HCT116 (cell line): Measurements from ENCODE around the gene SYNGAP1.

Experiments used
- CBX3 ChIP-seq: IDR thresholded peaks from 2 replicates; pipeline ENCODE4 v1.6.1; 2012; ENCODE audit warnings: low read depth
- EZH2 ChIP-seq: fragments of 200-600 bp; sonication (generic); IDR thresholded peaks from 2 replicates; pipeline ENCODE4 v1.6.1; 2017; ENCODE audit warnings: antibody characterized with exemption, mixed run types
- JUND ChIP-seq: IDR thresholded peaks from 2 replicates; pipeline ENCODE4 v1.6.1; 2012
- POLR2A ChIP-seq: IDR thresholded peaks from 2 replicates; pipeline ENCODE4 v1.7.0; 2011; ENCODE audit warnings: borderline replicate concordance; ENCODE audit not compliant: insufficient read depth, insufficient read length; ENCODE audit errors: extremely low read depth
- POLR2AphosphoS5 ChIP-seq: IDR thresholded peaks from 2 replicates; pipeline ENCODE4 v1.6.1; 2011; ENCODE audit warnings: mild to moderate bottlenecking, low read depth, low read length, moderate library complexity
- RAD21 ChIP-seq: IDR thresholded peaks from 2 replicates; pipeline ENCODE4 v1.6.1; 2012; ENCODE audit warnings: low read depth, mild to moderate bottlenecking
- SIN3A ChIP-seq: IDR thresholded peaks from 2 replicates; pipeline ENCODE4 v1.6.1; 2012; ENCODE audit warnings: low read depth
- TF ChIP-seq, protein P1 (sequence below), 3 experiments: fragments of 200-600 bp in 1 of 3; sonication (generic) in 1 of 3; IDR thresholded peaks in 2 of 3; conservative IDR thresholded peaks in 1 of 3; 2 replicates each; pipeline ENCODE4 v1.5.1; 2012 to 2017; ENCODE audit warnings: low read depth in 2 of 3, low read length in 2 of 3, antibody characterized with exemption in 1 of 3, borderline replicate concordance in 1 of 3, control low read depth in 1 of 3, mild to moderate bottlenecking in 1 of 3, mixed read lengths in 1 of 3, mixed run types in 1 of 3, moderate library complexity in 1 of 3; ENCODE audit not compliant: insufficient read depth in 1 of 3

DNA sequence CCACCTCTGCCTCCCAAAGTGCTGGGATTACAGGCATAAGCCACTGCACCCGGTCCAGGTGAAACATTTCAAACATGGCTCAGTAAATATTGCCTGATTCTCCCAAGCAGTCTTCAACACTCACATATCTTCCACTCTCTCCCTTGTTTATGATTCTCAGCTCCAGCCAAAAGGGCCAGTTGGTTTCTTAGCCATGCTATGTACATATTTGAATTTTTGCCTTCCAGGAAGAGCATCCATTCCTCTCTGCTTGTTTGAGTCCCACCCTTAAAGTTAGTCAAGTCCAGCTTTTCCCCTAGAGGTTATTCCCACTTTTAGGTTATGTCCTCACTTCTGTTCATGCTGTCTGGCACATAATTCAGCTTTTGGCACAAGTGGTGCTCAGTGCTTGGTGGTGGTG, 22.3 kb upstream of the SYNGAP1 start:
- TF ChIP-seq CBX3 (no peak), EZH2 (no peak), POLR2A (no peak), RAD21 (no peak), JUND (no peak), SIN3A (no peak), POLR2AphosphoS5 (no peak)
- TF ChIP-seq, protein P1, sequence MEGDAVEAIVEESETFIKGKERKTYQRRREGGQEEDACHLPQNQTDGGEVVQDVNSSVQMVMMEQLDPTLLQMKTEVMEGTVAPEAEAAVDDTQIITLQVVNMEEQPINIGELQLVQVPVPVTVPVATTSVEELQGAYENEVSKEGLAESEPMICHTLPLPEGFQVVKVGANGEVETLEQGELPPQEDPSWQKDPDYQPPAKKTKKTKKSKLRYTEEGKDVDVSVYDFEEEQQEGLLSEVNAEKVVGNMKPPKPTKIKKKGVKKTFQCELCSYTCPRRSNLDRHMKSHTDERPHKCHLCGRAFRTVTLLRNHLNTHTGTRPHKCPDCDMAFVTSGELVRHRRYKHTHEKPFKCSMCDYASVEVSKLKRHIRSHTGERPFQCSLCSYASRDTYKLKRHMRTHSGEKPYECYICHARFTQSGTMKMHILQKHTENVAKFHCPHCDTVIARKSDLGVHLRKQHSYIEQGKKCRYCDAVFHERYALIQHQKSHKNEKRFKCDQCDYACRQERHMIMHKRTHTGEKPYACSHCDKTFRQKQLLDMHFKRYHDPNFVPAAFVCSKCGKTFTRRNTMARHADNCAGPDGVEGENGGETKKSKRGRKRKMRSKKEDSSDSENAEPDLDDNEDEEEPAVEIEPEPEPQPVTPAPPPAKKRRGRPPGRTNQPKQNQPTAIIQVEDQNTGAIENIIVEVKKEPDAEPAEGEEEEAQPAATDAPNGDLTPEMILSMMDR (IDR thresholded peaks at IDR 0.05 in 2 of 3, conservative IDR thresholded peaks at IDR 0.05 in 1 of 3; ENCODE audit: borderline replicate concordance in 1 of 3, insufficient read depth in 1 of 3, low read depth in 2 of 3, low read length in 2 of 3): no peak
